ENCODE results near the gene SMCO4.
"Not testable (repeated sequence)": the region's sequence is repeated elsewhere in the genome, so short reads cannot be mapped to it uniquely, and the experiment has no call there.

Gene SMCO4

DNA sequence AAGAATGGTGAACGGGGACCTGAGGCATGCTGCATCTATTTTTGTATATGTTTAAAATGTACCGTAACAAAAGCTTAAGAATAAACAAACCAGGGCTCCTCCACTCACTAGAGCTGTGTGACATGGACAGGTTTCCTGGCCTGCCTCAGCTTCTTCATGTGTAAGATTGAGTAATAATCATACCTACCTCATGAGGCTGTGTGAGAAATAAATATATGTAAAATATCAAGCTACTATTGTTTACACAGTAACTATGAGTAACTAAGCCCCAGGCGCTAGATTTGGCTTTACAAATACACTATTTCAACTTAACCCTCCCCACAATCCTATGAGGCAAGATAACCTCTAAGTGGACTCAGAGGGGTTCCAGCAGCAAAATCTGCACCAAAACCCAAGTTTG is 66.4 kb downstream of the SMCO4 start:
- peak; percentile 20 for DNase-seq (ENCODE audit: low read depth)

DNA sequence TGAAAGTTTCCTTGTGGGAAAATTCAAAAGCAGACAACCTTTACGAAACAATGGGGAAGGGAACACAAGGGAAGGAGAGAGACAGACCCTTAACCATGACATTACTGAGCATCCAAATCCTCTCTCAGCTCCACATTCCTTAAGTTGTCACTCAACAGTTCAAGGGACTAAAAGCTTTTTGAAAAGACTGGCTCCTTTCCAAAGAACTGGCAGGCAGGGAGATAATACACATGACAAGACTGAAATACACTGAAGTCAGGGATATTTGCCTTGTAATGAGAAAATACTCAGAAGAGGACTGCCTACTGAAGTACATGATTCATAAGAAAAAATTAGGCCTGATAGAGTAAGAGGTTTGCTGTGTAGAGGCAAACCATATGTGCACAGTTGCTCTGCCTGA is 69.1 kb downstream of the SMCO4 start:
- DNase-seq (ENCODE audit: low read depth): no peak

DNA sequence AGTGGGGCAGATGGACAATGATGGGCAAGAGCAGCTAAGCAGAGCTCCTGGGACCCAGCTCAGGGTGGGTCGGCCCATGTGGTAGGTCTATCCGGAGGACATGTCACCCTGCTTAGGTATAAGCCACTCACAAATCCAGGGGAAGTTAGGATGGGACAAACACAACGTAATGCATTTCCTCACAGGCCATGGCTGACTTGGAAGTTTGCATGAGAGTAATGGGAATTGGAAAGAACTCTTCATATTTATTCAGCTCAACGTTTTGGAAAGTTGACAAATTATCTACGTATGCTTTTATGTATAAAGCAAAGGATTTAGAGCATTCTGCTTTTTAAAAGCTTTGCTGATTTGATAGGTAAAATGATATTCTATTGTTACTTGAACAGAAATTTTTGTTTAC is 74.9 kb downstream of the SMCO4 start:
- DNase-seq (ENCODE audit: low read depth): no peak

DNA sequence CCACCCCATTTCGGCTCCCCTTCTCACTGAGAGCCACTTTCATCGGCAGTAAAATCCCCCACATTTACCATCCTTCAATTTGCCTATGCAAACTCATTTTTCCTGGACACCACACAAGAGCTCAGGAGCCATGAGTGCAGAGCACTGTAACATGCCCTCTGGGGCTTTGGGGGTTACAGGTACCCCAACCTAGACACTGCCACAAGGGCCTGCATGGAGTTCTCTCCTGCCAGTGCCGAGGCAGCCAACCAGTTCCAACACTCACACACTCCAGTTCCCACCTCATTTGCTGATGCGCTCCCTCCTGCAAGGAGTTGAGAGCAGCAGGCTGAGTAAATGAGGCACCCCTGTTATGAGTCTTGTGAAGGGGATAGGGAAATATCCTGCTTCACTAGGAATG is 76.1 kb downstream of the SMCO4 start:
- no peak for DNase-seq (ENCODE audit: low read depth)

DNA sequence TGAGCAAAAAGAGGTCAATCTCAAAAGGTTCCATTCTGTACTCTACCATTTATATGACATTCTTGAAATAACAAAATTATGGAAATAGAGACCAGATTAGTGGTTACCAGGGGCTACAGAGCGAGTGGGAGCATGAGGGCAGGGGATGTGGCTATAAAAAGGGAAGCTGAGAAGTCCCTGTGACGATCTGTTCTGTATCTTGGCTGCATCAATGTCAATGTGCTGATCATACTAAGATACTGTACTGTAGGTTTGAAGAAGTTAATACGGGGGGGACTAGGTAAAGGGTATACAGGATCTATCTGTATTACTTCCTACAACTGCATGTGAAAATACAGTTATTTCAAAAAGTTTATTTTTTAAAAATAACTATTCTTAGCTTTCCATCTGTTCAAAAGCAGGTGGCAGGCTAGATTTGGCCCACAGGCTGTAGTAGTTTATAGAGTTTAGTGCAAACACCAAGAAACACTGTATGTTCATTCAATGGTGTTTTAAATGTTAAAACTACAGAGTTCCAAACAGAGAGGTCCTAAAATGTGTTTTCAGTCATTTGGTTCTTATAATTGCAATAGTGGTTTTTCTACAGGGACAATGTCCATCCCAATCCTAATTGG is 78.2 kb downstream of the SMCO4 start:
- no peak for DNase-seq (ENCODE audit: low read depth)

DNA sequence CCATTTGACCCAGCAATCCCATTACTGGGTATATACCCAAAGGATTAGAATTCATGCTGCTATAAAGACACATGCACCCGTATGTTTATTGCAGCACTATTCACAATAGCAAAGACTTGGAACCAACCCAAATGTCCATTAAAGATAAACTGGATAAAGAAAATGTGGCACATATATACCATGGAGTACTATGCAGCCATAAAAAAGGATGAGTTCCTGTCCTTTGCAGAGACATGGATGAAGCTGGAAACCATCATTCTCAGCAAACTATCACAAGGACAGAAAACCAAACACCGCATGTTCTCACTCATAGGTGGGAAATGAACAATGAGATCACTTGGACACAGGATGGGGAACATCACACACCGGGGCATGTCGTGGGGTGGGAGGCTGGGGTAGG is 79.5 kb downstream of the SMCO4 start:
- not testable (repeated sequence) for DNase-seq (ENCODE audit: low read depth)

DNA sequence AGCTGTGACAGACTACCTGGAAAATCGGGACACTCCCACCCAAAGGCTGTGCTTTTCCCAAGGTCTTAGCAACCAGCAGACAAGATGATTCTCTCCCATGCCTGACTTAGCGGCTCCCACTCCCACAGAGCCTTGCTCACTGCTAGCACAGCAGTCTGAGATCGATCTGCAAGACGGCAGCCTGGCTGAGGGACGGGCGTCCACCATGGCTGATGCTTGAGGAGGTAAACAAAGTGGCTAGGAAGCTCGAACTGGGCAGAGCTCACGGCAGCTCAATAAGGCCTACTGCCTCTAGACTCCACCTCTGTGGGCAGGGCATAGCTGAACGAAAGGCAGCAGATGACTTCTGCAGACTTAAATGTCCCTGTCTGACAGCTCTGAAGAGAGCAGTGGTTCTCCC is 84.9 kb downstream of the SMCO4 start:
- DNase-seq (ENCODE audit: low read depth): no peak

DNA sequence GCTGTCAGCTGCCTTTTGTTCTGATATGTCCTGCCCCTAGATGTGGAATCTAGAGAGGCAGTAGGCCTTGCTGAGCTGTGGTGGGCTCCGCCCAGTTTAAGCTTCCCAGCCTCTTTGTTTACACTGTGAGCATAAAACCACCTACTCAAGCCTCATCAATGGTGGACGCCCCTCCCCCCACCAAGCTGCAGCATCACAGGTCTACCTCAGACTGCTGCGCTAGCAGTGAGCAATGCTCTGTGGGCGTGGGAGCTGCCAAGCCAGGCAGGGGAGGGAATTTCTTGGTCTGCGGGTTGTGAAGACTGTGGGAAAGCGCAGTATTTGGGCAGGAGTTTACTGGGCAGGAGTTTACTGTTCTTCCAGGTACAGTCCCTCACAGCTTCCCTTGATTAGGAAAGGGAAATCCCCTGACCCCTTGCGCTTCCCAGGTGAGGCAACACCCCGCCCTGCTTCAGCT is 98.5 kb downstream of the SMCO4 start:
- DNase-seq (ENCODE audit: low read depth): no peak

DNA sequence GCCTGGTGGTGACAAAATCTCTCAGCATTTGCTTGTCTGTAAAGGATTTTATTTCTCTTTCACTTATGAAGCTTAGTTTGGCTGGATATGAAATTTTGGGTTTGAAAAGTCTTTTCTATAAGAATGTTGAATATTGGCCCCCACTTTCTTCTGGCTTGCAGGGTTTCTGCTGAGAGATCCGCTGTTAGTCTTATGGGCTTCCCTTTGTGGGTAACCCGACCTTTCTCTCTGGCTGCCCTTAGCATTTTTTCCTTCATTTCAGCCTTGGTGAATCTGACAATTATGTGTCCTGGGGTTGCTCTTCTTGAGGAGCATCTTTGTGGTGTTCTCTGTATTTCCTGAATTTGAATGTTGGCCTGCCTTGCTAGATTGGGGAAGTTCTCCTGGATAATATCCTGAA is 100.0 kb downstream of the SMCO4 start:
- DNase-seq (ENCODE audit: low read depth): not testable (repeated sequence)

DNA sequence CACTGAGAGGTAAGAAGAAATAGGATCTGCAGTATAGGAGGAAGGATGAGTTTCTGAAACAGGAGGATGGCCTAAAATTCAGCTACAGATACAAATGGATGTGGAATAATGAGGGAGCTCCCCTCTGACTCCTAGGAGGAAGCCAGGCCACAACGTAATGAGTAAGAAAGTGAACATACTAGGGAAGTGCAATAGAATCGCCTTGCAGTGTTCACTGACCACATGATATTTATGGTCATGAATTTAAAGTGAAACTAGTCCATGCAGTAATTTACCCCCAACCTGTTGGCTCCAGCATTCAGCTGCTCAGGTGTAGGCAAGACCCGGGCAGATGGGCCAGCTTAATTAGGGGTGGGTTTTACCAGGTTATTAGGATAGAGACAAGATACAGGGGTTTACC is 110.9 kb downstream of the SMCO4 start:
- no peak for DNase-seq (ENCODE audit: low read depth)

Measured in fibroblast of the conjunctiva (primary cell).